SJSA1 (cell line): ENCODE results near the gene CORO2A. TPM values are rescaled to one million over a fixed set of nuclear protein-coding genes. Genes with fewer than 3 reads are reported as not detected.
A peak's percentile ranks its signal among the peaks of the same experiment; 100 is the strongest.

Experiments
- DNase-seq, 2 experiments: peaks; one replicate each; pipeline ENCODE4 v3.0.0-alpha.2; 2015 to 2020; ENCODE audit warnings: low spot score in 2 of 2, low read depth in 1 of 2
- H3K27ac ChIP-seq: fragments of 250-450 bp; sonication (Bioruptor Pico); 2 replicates; pipeline ENCODE4 v1.5.1; 2020; ENCODE audit warnings: mild to moderate bottlenecking, moderate library complexity
- H3K27me3 ChIP-seq: fragments of 250-450 bp; sonication (Bioruptor Pico); replicated peaks from 2 replicates; pipeline ENCODE4 v1.5.1; 2020; ENCODE audit warnings: mild to moderate bottlenecking, moderate library complexity
- H3K36me3 ChIP-seq: fragments of 250-450 bp; sonication (Bioruptor Pico); 2 replicates; pipeline ENCODE4 v1.5.1; 2020; ENCODE audit warnings: mild to moderate bottlenecking
- H3K4me1 ChIP-seq: fragments of 250-450 bp; sonication (Bioruptor Pico); replicated peaks from 2 replicates; pipeline ENCODE4 v1.6.1; 2021; ENCODE audit warnings: mild to moderate bottlenecking
- H3K4me3 ChIP-seq: fragments of 250-450 bp; sonication (Bioruptor Pico); 2 replicates; pipeline ENCODE4 v1.5.1; 2020; ENCODE audit warnings: mild to moderate bottlenecking
- H3K9me3 ChIP-seq: fragments of 250-450 bp; sonication (Bioruptor Pico); replicated peaks from 2 replicates; pipeline ENCODE4 v1.5.1; 2020; ENCODE audit warnings: mild to moderate bottlenecking
- total RNA-seq: library from RNA; depleted of rRNA; stranded (reverse); fragments of >200 nt; shearing (Covaris generic); gene quantifications from 2 replicates; pipeline ENCODE4 v1.2.3, GENCODE V29; 2014

CORO2A gene
- total RNA-seq, 1 experiment from 2014 or later: 0.16 TPM

DNA sequence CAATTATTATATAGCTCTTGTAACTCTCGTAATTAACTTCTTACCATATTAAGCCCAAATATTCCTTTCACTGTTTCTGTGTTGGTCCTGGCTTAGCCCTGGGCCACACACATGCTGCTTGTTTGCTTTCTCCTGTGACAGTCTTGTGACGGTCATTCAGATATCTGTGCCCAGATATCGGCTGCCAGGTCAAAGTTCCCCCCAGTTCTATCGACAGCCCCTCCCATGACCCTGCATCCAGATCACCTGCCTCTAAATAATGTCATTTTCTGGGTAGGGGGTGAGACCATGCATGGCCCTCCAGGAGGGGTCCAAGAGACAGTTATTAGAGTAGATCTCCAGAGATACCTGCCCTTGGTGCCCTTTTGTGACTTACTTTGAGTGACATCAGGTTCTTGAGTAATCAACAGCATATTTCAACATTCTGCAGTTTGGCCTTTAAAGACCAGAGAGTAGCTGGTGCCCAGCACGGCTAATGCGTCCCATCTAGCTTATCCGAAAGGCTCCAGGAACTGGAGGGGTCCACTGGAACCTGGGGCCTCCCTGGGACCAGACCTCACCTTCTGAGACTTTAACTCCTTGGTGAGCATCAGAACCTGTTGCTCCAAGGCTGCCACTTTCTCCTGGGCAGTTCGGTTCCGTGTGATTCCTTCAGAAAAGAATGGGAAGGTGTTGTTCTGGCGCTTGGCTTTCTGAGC lies 36.1 kb upstream of the CORO2A start:
- Histone ChIP-seq H3K27ac (no peak overlapping the region), H3K36me3 (peaks cover 30% of the 10 kb centered on the region), H3K4me1 (peaks cover 33% of the 10 kb centered on the region), H3K27me3 (no peaks in the 10 kb centered on the region), H3K4me3 (no peak overlapping the region), H3K9me3 (no peaks in the 10 kb centered on the region)
- DNase-seq: no peak

DNA sequence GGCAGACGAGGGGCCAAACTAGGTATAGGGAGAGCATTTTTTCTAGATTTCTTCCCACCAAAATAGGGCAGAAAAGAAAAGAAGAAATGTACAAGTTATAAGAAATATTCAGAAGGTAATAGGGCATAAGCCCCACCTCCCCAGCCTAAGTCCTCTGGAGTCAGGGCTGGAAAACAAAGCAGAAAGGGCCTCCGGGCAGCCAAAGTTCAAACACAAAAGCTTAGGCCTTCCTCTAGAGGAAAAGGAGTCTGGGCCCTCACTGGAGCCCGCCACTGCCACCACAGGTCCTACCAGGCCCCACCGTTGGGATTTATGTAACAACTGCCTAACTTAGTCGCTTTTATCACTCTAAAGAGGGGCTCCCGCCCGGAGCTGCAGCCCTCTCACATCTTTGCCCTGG lies 35.4 kb upstream of the CORO2A start:
- no peaks in the 10 kb centered on the region for H3K9me3 ChIP-seq
- peaks cover 26% of the 10 kb centered on the region for H3K36me3 ChIP-seq
- DNase-seq: no peak
- H3K27ac ChIP-seq: no peak overlapping the region
- H3K27me3 ChIP-seq: no peaks in the 10 kb centered on the region
- peaks cover 39% of the 10 kb centered on the region for H3K4me1 ChIP-seq
- no peak overlapping the region for H3K4me3 ChIP-seq

GRCh38 chr9:98226957-98227356 lies 34.5 kb upstream of the CORO2A start:
- no peak for DNase-seq
- Histone ChIP-seq H3K27ac (no peak overlapping the region), H3K4me1 (peaks cover 42% of the 10 kb centered on the region), H3K4me3 (no peak overlapping the region), H3K27me3 (no peaks in the 10 kb centered on the region), H3K36me3 (peaks cover 33% of the 10 kb centered on the region), H3K9me3 (no peaks in the 10 kb centered on the region)

GRCh38 chr9:98226516-98226915 lies 34.1 kb upstream of the CORO2A start:
- Histone ChIP-seq H3K9me3 (no peaks in the 10 kb centered on the region), H3K36me3 (peaks cover 31% of the 10 kb centered on the region), H3K4me3 (no peak overlapping the region), H3K4me1 (peaks cover 42% of the 10 kb centered on the region), H3K27me3 (no peaks in the 10 kb centered on the region), H3K27ac (no peak overlapping the region; the same call in 1 of the 2 replicates)
- no peak for DNase-seq

GRCh38 chr9:98225015-98225442 lies 32.6 kb upstream of the CORO2A start:
- H3K4me1 ChIP-seq: peaks cover 42% of the 10 kb centered on the region
- peaks cover 32% of the 10 kb centered on the region for H3K36me3 ChIP-seq
- DNase-seq: no peak
- no peaks in the 10 kb centered on the region for H3K27me3 ChIP-seq
- H3K27ac ChIP-seq: peak overlapping the region; percentile 98
- H3K4me3 ChIP-seq: no peak overlapping the region
- H3K9me3 ChIP-seq: no peaks in the 10 kb centered on the region

- no peaks in the 10 kb centered on the region for H3K9me3 ChIP-seq
- H3K4me1 ChIP-seq: peaks cover 42% of the 10 kb centered on the region
- H3K27me3 ChIP-seq: no peaks in the 10 kb centered on the region
- peak; percentile 92 to 98 for DNase-seq
- peaks cover 28% of the 10 kb centered on the region for H3K36me3 ChIP-seq
- H3K27ac ChIP-seq: peak overlapping the region; percentile 98
- H3K4me3 ChIP-seq: no peak overlapping the region
Observed at GRCh38 chr9:98222885-98223691, 30.7 kb upstream of the CORO2A start.

GRCh38 chr9:98220911-98221310 lies 28.5 kb upstream of the CORO2A start:
- DNase-seq: no peak
- no peaks in the 10 kb centered on the region for H3K27me3 ChIP-seq
- peaks cover 34% of the 10 kb centered on the region for H3K4me1 ChIP-seq
- H3K4me3 ChIP-seq: no peak overlapping the region
- H3K27ac ChIP-seq: 0 out of 2 replicates have a peak overlapping the region, but pooled peaks have one; percentile 98
- no peaks in the 10 kb centered on the region for H3K9me3 ChIP-seq
- peaks cover 17% of the 10 kb centered on the region for H3K36me3 ChIP-seq

DNA sequence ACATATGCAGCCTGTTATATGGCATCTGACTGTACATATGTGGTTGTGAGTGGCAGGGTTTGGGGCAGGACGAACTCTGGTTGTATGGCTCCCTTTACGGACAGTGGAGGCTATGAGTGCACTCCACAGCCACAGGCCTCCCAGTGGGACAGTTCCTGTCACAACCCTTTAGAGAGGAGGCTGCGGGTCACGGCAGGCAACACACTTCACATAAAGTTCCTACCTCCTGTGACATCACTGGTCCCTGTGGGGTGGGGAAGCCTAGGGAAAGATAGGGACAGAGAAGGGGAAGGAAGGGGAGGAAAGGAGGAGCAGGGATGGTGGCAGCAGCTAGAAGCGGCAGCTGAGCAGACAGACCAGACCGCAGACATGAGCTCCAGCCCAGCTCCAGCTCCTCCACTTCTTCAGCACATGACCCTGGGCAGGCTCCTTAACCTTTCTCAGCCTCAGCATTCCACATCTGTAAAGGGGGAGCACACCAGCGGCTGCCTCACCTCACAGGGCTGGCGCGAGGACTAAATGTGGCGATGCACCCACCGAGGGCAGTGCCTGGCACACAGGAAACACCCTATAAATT lies 27.4 kb upstream of the CORO2A start:
- Histone ChIP-seq H3K27me3 (no peaks in the 10 kb centered on the region), H3K4me1 (peaks cover 44% of the 10 kb centered on the region), H3K27ac (no peak overlapping the region), H3K36me3 (peaks cover 23% of the 10 kb centered on the region), H3K4me3 (no peak overlapping the region), H3K9me3 (no peaks in the 10 kb centered on the region)
- DNase-seq: no peak

DNA sequence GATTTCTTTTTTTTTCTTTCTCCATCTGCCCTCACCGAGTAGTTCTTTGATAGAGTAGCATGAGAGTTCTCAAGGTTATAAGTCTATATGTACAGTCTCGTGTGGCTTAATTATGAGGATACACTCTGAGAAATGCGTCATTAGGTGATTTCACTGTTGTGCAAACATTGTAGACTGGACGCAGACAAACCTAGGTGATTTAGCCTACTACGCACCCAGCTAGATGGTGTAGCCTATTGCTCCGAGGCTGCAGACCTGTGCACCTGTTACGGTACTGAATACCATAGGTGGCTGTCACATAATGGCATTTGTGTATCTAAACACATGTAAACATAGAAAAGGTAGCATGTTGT lies 26.9 kb upstream of the CORO2A start:
- Histone ChIP-seq H3K9me3 (no peaks in the 10 kb centered on the region), H3K4me3 (no peak overlapping the region), H3K27me3 (no peaks in the 10 kb centered on the region), H3K36me3 (peaks cover 23% of the 10 kb centered on the region), H3K4me1 (peaks cover 42% of the 10 kb centered on the region), H3K27ac (no peak overlapping the region)
- DNase-seq: no peak

- Histone ChIP-seq H3K27ac (no peak overlapping the region), H3K27me3 (no peaks in the 10 kb centered on the region), H3K36me3 (peaks cover 23% of the 10 kb centered on the region), H3K9me3 (no peaks in the 10 kb centered on the region), H3K4me1 (peaks cover 36% of the 10 kb centered on the region), H3K4me3 (no peak overlapping the region)
- no peak for DNase-seq
Observed at GRCh38 chr9:98218562-98219363, 26.3 kb upstream of the CORO2A start.

GRCh38 chr9:98217255-98217654 lies 24.8 kb upstream of the CORO2A start:
- H3K9me3 ChIP-seq: no peaks in the 10 kb centered on the region
- H3K36me3 ChIP-seq: peaks cover 19% of the 10 kb centered on the region
- H3K27me3 ChIP-seq: no peaks in the 10 kb centered on the region
- DNase-seq: no peak
- H3K4me1 ChIP-seq: peaks cover 22% of the 10 kb centered on the region
- no peak overlapping the region for H3K4me3 ChIP-seq
- no peak overlapping the region for H3K27ac ChIP-seq

GRCh38 chr9:98216391-98216790 lies 24.0 kb upstream of the CORO2A start:
- Histone ChIP-seq H3K36me3 (peaks cover 16% of the 10 kb centered on the region), H3K9me3 (no peaks in the 10 kb centered on the region)
- no peak for DNase-seq

DNA sequence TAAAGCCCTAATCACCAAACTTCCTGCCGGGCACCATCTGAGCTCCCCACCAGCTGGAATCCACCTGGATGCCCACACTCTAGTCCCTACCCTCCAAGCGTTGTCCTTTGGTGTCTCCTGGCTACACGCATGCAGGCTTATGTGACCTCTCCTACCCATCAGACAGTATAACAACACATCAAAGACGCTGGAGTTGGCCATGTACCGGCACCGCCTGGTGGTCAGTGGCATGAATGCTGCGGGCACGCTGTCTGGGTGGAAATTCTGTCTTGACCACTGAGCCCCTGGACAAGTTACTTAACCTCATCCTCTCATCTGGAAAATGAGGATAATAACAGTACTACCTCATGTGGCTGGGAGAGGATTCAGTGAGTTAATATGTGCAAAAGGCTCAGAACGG lies 23.4 kb upstream of the CORO2A start:
- peak in 1 of 2 experiments; percentile 23 for DNase-seq
- no peaks in the 10 kb centered on the region for H3K27me3 ChIP-seq
- no peak overlapping the region for H3K4me3 ChIP-seq
- peaks cover 13% of the 10 kb centered on the region for H3K36me3 ChIP-seq
- peaks cover 14% of the 10 kb centered on the region for H3K4me1 ChIP-seq
- H3K27ac ChIP-seq: 0 out of 2 replicates have a peak overlapping the region, but pooled peaks have one; percentile 19
- no peaks in the 10 kb centered on the region for H3K9me3 ChIP-seq

More at GRCh38 chr9:98216391-98216790, 24.0 kb upstream of the CORO2A start:
- Histone ChIP-seq H3K4me1 (peaks cover 14% of the 10 kb centered on the region), H3K27me3 (no peaks in the 10 kb centered on the region), H3K27ac (no peak overlapping the region), H3K4me3 (no peak overlapping the region)
